ENCODE data around the gene PHLDB3. TPM values are rescaled to one million over a fixed set of nuclear protein-coding genes. Genes with fewer than 3 reads are reported as not detected.

The PHLDB3 gene
- total RNA-seq, 1 donor from 2014 or later, result 20.2 TPM

Other genes with a start within 250 kb of the PHLDB3 start
- gene PSG9, start 235.2 kb downstream of the PHLDB3 start, total RNA-seq, result not detected in 2 replicates
- not detected in 2 replicates for gene CD177, start 151.1 kb downstream of the PHLDB3 start, total RNA-seq
- not detected in 2 replicates for gene TEX101, start 89.9 kb downstream of the PHLDB3 start, total RNA-seq
- 0.39 and 0.64 TPM in 2 replicates for gene LYPD3, start 39.1 kb downstream of the PHLDB3 start, total RNA-seq
- gene ETHE1, start 22.5 kb upstream of the PHLDB3 start, total RNA-seq, result 54.9 and 55.5 TPM in 2 replicates
- 3.1 and 3.7 TPM in 2 replicates for gene ZNF575, start 28.4 kb upstream of the PHLDB3 start, total RNA-seq
- gene XRCC1, start 70.8 kb upstream of the PHLDB3 start, total RNA-seq, result 34.6 and 36.2 TPM in 2 replicates
- 7.0 and 9.9 TPM in 2 replicates for gene PINLYP, start 71.1 kb upstream of the PHLDB3 start, total RNA-seq
- 13.8 and 14.9 TPM in 2 replicates for gene IRGQ, start 91.4 kb upstream of the PHLDB3 start, total RNA-seq
- gene ZNF576, start 91.8 kb upstream of the PHLDB3 start, total RNA-seq, result 15.6 and 17.5 TPM in 2 replicates
- 0.59 and 0.82 TPM in 2 replicates for gene SRRM5, start 107.3 kb upstream of the PHLDB3 start, total RNA-seq
- 29.0 TPM in 2 replicates for gene ZNF428, start 114.9 kb upstream of the PHLDB3 start, total RNA-seq
- 0.16 TPM in 2 replicates for gene CADM4, start 135.1 kb upstream of the PHLDB3 start, total RNA-seq
- 11.7 and 12.5 TPM in 2 replicates for gene PLAUR, start 165.4 kb upstream of the PHLDB3 start, total RNA-seq
- gene IRGC, start 211.3 kb upstream of the PHLDB3 start, total RNA-seq, result not detected in 2 replicates

Measured in T-helper 2 cell treated with Interferon-gamma antibody and Interleukin-4, amounts not matched to agents 100 ng/mL and 5 ng/mL, for 36 hours (primary cell).